Trophoblast cell (in vitro differentiated cells and primary cell): Measurements from ENCODE around the gene DSG4.

Experiments
- DNase-seq, 2 donors: peaks; one replicate each; pipeline ENCODE4 v3.0.0-alpha.2; 2016
- H2AFZ ChIP-seq: 2 replicates; pipeline ENCODE4 v1.6.1; 2013; ENCODE audit warnings: low read length, moderate library complexity, mild to moderate bottlenecking; ENCODE audit not compliant: insufficient read depth, poor library complexity
- H2AK5ac ChIP-seq: 2 replicates; pipeline ENCODE4 v1.6.1; 2013; ENCODE audit warnings: mild to moderate bottlenecking, low read length
- H2BK120ac ChIP-seq: 2 replicates; pipeline ENCODE4 v1.6.1; 2013; ENCODE audit warnings: low read length, mild to moderate bottlenecking, moderate library complexity; ENCODE audit not compliant: insufficient read depth, poor library complexity
- H2BK12ac ChIP-seq: 2 replicates; pipeline ENCODE4 v1.6.1; 2013; ENCODE audit warnings: mild to moderate bottlenecking, low read length, moderate library complexity
- H2BK5ac ChIP-seq: 2 replicates; pipeline ENCODE4 v1.6.1; 2013; ENCODE audit warnings: low read length, low read depth, moderate library complexity, mild to moderate bottlenecking; ENCODE audit not compliant: poor library complexity
- H3K14ac ChIP-seq: 2 replicates; pipeline ENCODE4 v1.6.1; 2013; ENCODE audit warnings: mild to moderate bottlenecking, low read length
- H3K18ac ChIP-seq: 2 replicates; pipeline ENCODE4 v1.6.1; 2013; ENCODE audit warnings: mild to moderate bottlenecking, low read length
- H3K23ac ChIP-seq: 2 replicates; pipeline ENCODE4 v1.6.1; 2013; ENCODE audit warnings: low read length
- H3K27ac ChIP-seq: 2 replicates; pipeline ENCODE4 v1.5.1; 2013; ENCODE audit warnings: low read depth, mild to moderate bottlenecking, inconsistent platforms, low read length, moderate library complexity
- H3K27me3 ChIP-seq: 2 replicates; pipeline ENCODE4 v1.6.1; 2013; ENCODE audit warnings: inconsistent platforms, mild to moderate bottlenecking, low read length, moderate library complexity; ENCODE audit not compliant: insufficient read depth
- H3K36me3 ChIP-seq, 2 experiments: 1 replicate in 1 of 2; 2 replicates in 1 of 2; pipeline ENCODE4 v1.6.1; 2013; ENCODE audit warnings: low read length in 2 of 2, mild to moderate bottlenecking in 2 of 2, moderate library complexity in 1 of 2; ENCODE audit not compliant: insufficient read depth in 2 of 2, control insufficient read depth in 1 of 2
- H3K4ac ChIP-seq: 2 replicates; pipeline ENCODE4 v1.6.1; 2013; ENCODE audit warnings: low read depth, mild to moderate bottlenecking, low read length, moderate library complexity
- H3K4me1 ChIP-seq, 2 experiments: 1 replicate in 1 of 2; 2 replicates in 1 of 2; pipeline ENCODE4 v1.6.1; 2013; ENCODE audit warnings: low read length in 2 of 2, mild to moderate bottlenecking in 2 of 2, moderate library complexity in 1 of 2; ENCODE audit not compliant: insufficient read depth in 2 of 2, control insufficient read depth in 1 of 2
- H3K4me2 ChIP-seq: 2 replicates; pipeline ENCODE4 v1.6.1; 2013; ENCODE audit warnings: inconsistent platforms, mild to moderate bottlenecking, low read length, moderate library complexity
- H3K4me3 ChIP-seq: 2 replicates; pipeline ENCODE4 v1.5.1; 2013; ENCODE audit warnings: mild to moderate bottlenecking, low read depth, low read length, inconsistent platforms
- H3K79me1 ChIP-seq: one replicate; pipeline ENCODE4 v1.6.1; 2013; ENCODE audit warnings: low read length
- H3K79me2 ChIP-seq: 2 replicates; pipeline ENCODE4 v1.6.1; 2013; ENCODE audit warnings: low read length, mild to moderate bottlenecking; ENCODE audit not compliant: control insufficient read depth, insufficient read depth, poor library complexity
- H3K9ac ChIP-seq: 2 replicates; pipeline ENCODE4 v1.6.1; 2013; ENCODE audit warnings: mild to moderate bottlenecking, low read length
- H3K9me3 ChIP-seq: 2 replicates; pipeline ENCODE4 v1.6.1; 2013; ENCODE audit warnings: low read depth, mild to moderate bottlenecking, control low read depth, inconsistent platforms, low read length; ENCODE audit not compliant: insufficient read depth
- H4K12ac ChIP-seq: 2 replicates; pipeline ENCODE4 v1.6.1; 2013; ENCODE audit warnings: low read depth, mild to moderate bottlenecking, low read length, moderate library complexity
- H4K8ac ChIP-seq: 2 replicates; pipeline ENCODE4 v1.6.1; 2013; ENCODE audit warnings: low read depth, mild to moderate bottlenecking, low read length, moderate library complexity
- H4K91ac ChIP-seq: one replicate; pipeline ENCODE4 v1.6.1; 2013; ENCODE audit warnings: low read depth, mild to moderate bottlenecking, low read length, moderate library complexity
- WGBS: extraction: QIAGEN DNeasy Blood & Tissue Kit; methylation state at CpG from one replicate; pipeline ENCODE4 v1.1.7; 2013; ENCODE audit warnings: missing lambda C conversion rate; ENCODE audit not compliant: insufficient read length, insufficient coverage; ENCODE audit errors: extremely low coverage; 5-methylcytosine and 5-hydroxymethylcytosine counted together

Gene DSG4

DNA sequence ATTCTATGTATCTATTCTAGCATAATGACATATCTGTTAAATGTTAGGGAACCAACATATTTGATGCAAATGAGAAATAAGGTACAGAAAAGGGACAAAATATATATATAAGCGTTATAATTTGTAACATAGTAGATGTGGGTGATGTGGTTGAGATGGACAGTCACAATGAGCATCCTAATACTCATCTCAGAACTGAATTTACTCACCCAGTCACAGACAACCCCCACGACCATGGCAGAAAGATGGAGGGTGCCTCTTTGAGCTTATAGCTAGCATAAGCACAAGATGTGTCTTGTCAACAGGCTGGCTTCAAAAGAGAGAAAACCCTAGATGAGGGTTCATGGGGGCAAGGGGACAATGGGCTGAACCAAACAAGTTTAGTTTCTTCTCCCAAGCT, 61.8 kb downstream of the DSG4 start:
- Histone ChIP-seq H3K18ac (no peak overlapping the region), H3K4ac (no peak overlapping the region), H2BK5ac (no peak overlapping the region), H3K36me3 (no peaks in the 10 kb centered on the region), H3K9ac (no peak overlapping the region), H3K4me1 (no peaks in the 10 kb centered on the region), H4K8ac (no peak overlapping the region), H3K4me2 (no peak overlapping the region), H3K27ac (no peak overlapping the region), H3K27me3 (no peaks in the 10 kb centered on the region), H2AK5ac (no peak overlapping the region), H2BK12ac (no peak overlapping the region), H2AFZ (no peak overlapping the region), H4K91ac (no peak overlapping the region), H3K14ac (no peak overlapping the region), H3K79me2 (no peaks in the 10 kb centered on the region), H3K9me3 (no peaks in the 10 kb centered on the region), H4K12ac (no peak overlapping the region), H3K79me1 (no peaks in the 10 kb centered on the region), H3K23ac (no peak overlapping the region), H2BK120ac (no peak overlapping the region), H3K4me3 (no peak overlapping the region)
- WGBS, result no CpG with 5 or more reads among the region's 2 CpGs
- no peak for DNase-seq

DNA sequence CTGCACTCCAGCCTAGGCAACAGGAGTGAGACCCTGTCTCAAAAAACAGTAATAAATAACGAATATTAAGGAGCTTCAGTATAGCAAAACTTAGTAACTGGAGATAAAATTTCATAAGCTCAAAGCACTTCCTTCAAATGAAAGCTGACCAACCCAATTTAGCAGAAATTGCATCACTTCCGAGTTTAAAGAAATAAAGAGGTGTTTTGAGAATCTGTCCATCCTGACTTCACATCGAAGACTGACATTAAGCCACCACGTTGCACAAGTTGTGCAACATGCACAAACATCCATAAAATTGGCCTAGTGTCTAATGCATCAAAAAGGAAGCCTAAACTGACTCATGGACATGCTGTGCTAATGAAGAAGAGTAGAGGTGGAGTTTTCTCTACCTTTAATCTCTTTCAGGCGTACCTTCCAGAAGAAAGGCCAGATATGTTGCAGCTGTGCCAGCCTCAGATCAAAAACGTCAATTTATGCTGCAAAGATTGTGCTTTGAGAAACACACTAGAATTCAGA, 63.3 kb downstream of the DSG4 start:
- Histone ChIP-seq H2BK12ac (no peak overlapping the region), H2BK120ac (no peak overlapping the region), H2BK5ac (no peak overlapping the region), H3K79me1 (no peaks in the 10 kb centered on the region), H3K79me2 (no peaks in the 10 kb centered on the region), H3K14ac (no peak overlapping the region), H3K27ac (no peak overlapping the region), H3K36me3 (no peaks in the 10 kb centered on the region), H4K12ac (no peak overlapping the region), H3K23ac (no peak overlapping the region), H3K18ac (no peak overlapping the region), H3K4me3 (no peak overlapping the region), H2AFZ (no peak overlapping the region), H3K4ac (no peak overlapping the region), H3K9me3 (no peaks in the 10 kb centered on the region), H2AK5ac (no peak overlapping the region), H4K8ac (no peak overlapping the region), H3K9ac (no peak overlapping the region), H3K27me3 (no peaks in the 10 kb centered on the region), H3K4me2 (no peak overlapping the region), H4K91ac (no peak overlapping the region), H3K4me1 (no peaks in the 10 kb centered on the region)
- DNase-seq, result no peak
- WGBS, result no CpG with 5 or more reads among the region's 6 CpGs

DNA sequence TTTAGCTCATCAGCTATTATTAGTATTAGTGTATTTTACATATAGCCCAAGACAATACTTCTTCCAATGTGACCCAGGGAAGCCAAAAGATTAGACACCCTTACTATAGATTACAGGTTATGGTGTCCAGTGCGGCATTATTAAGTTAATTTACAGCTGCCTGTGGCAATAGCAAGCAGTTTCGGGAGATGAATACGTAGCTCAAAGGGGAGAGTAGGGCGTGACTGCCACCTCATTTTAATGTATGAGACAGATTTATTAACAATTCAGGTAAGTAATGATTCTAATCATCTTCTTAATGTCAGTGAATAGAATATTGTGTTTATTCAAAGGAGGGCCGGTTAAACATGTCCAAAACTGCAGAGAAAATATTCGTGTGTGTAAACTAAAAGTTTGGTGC, 64.2 kb downstream of the DSG4 start:
- no peak overlapping the region for H2BK120ac ChIP-seq
- H3K79me1 ChIP-seq, result no peaks in the 10 kb centered on the region
- H3K27ac ChIP-seq, result no peak overlapping the region
- no peaks in the 10 kb centered on the region for H3K79me2 ChIP-seq
- H4K12ac ChIP-seq, result no peak overlapping the region
- H3K27me3 ChIP-seq, result no peaks in the 10 kb centered on the region
- no peak overlapping the region for H3K4me2 ChIP-seq
- H4K91ac ChIP-seq, result no peak overlapping the region
- WGBS, result no CpG with 5 or more reads among the region's 6 CpGs
- no peak for DNase-seq
- H3K18ac ChIP-seq, result no peak overlapping the region
- H3K14ac ChIP-seq, result no peak overlapping the region
- no peak overlapping the region for H2AFZ ChIP-seq
- H3K4me3 ChIP-seq, result no peak overlapping the region
- H3K4me1 ChIP-seq, result no peaks in the 10 kb centered on the region
- no peak overlapping the region for H3K23ac ChIP-seq
- H2BK12ac ChIP-seq, result no peak overlapping the region
- H4K8ac ChIP-seq, result no peak overlapping the region
- no peaks in the 10 kb centered on the region for H3K9me3 ChIP-seq
- H3K4ac ChIP-seq, result no peak overlapping the region
- no peak overlapping the region for H2BK5ac ChIP-seq
- no peaks in the 10 kb centered on the region for H3K36me3 ChIP-seq
- no peak overlapping the region for H2AK5ac ChIP-seq
- no peak overlapping the region for H3K9ac ChIP-seq

DNA sequence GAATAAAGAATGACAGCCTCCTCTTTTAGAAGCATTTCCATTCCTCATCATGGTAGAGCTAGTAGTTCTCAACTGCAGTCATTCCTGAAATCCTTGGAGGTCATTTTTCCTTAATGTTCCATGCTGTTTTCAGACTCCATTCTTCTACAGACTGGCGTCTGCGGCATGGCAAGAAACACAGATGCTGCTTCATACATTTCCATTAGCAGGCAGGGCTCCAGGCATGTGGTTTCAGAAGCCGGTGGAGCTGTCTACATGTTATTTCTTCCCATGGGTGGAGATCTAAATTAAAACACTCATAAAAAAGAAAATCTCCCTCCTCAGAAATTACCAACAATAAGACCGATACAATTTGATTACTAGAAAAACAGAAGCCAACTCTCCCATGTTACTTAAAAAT, 64.9 kb downstream of the DSG4 start:
- Histone ChIP-seq H4K91ac (no peak overlapping the region), H3K4me2 (no peak overlapping the region), H3K4ac (no peak overlapping the region), H4K12ac (no peak overlapping the region), H3K9ac (no peak overlapping the region), H2AK5ac (no peak overlapping the region), H3K27ac (no peak overlapping the region), H3K9me3 (no peaks in the 10 kb centered on the region), H3K79me1 (no peaks in the 10 kb centered on the region), H3K27me3 (no peaks in the 10 kb centered on the region), H3K23ac (no peak overlapping the region), H3K14ac (no peak overlapping the region), H2BK5ac (no peak overlapping the region), H3K4me3 (no peak overlapping the region), H3K36me3 (no peaks in the 10 kb centered on the region), H3K79me2 (no peaks in the 10 kb centered on the region), H3K18ac (no peak overlapping the region), H2BK120ac (no peak overlapping the region), H2AFZ (no peak overlapping the region), H4K8ac (no peak overlapping the region), H3K4me1 (no peaks in the 10 kb centered on the region), H2BK12ac (no peak overlapping the region)
- no CpG with 5 or more reads among the region's 4 CpGs for WGBS
- no peak for DNase-seq
